Rectal smooth muscle tissue (tissue), 1 donor: ENCODE data around the gene ZIC5.
"Not testable (repeated sequence)": the region's sequence is repeated elsewhere in the genome, so short reads cannot be mapped to it uniquely, and the experiment has no call there.

ENCODE experiments used
- H3K27ac ChIP-seq: one replicate; pipeline ENCODE4 v1.7.0; 2013; ENCODE audit warnings: low read depth, low read length, inconsistent platforms
- H3K27me3 ChIP-seq: one replicate; pipeline ENCODE4 v1.7.0; 2013; ENCODE audit warnings: low read length; ENCODE audit not compliant: control insufficient read depth, insufficient read depth
- H3K36me3 ChIP-seq: one replicate; pipeline ENCODE4 v1.7.0; 2013; ENCODE audit warnings: low read length; ENCODE audit not compliant: control insufficient read depth, insufficient read depth
- H3K4me1 ChIP-seq: one replicate; pipeline ENCODE4 v1.7.0; 2013; ENCODE audit warnings: low read length; ENCODE audit not compliant: control insufficient read depth, insufficient read depth
- H3K4me3 ChIP-seq: one replicate; pipeline ENCODE4 v1.7.0; 2013; ENCODE audit warnings: low read length
- H3K9ac ChIP-seq: one replicate; pipeline ENCODE4 v1.7.0; 2013; ENCODE audit warnings: low read length

ZIC5 gene

DNA sequence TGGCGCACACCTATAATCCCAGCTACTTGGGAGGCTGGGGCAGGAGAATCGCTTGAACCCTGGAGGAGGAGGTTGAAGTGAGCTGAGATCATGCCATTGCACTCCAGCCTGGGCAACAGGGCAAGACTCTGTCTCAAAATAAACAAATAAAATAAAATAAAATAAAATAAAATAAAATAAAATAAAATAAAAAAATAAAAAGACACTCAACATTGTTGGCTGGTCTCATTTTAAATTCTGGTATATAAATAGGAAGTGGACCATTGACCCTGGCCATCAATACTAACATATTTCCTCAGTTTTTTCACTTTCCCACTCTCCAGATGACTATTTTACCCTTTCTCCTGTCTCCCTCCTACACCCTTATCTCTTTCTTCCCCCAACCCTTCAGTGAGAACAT lies 26.1 kb downstream of the ZIC5 start:
- not testable (repeated sequence) for H3K27me3 ChIP-seq, H3K27ac ChIP-seq, H3K9ac ChIP-seq

GRCh38 chr13:99944606-99945005 lies 27.0 kb downstream of the ZIC5 start:
- Histone ChIP-seq H3K4me3 (no peak overlapping the region), H3K4me1 (no peaks in the 10 kb centered on the region), H3K27me3 (peaks cover 4% of the 10 kb centered on the region), H3K27ac (no peak overlapping the region), H3K9ac (no peak overlapping the region), H3K36me3 (no peaks in the 10 kb centered on the region)

More for the DNA sequence above, 26.1 kb downstream of the ZIC5 start:
- H3K4me1 ChIP-seq, H3K36me3 ChIP-seq, H3K4me3 ChIP-seq: not testable (repeated sequence)

- Histone ChIP-seq H3K36me3 (no peaks in the 10 kb centered on the region), H3K27ac (no peak overlapping the region), H3K27me3 (peaks cover 4% of the 10 kb centered on the region), H3K4me3 (no peak overlapping the region), H3K9ac (no peak overlapping the region), H3K4me1 (no peaks in the 10 kb centered on the region)
These were observed 27.5 kb downstream of the ZIC5 start for GRCh38 chr13:99944102-99944501.

DNA sequence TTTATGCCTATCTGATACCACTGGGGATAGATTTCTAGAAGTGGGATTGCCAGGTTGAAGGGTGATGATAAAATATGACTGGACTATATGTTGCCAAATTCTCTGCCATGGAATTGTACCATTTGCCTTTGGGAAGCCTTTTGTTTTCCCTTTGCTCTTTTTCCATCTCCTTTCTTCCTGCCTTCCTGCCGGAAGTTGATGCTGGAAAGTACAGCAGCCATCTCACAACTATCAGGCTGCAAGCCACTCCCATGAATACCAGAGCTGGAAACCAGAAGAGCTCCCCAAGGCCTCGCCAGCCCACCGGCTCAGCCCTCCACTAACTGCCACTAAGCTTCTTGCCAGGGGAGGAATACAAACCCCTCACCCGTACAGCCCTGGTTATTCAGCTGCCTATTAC lies 29.7 kb downstream of the ZIC5 start:
- Histone ChIP-seq H3K9ac (no peak overlapping the region), H3K4me1 (no peaks in the 10 kb centered on the region), H3K27me3 (no peaks in the 10 kb centered on the region), H3K4me3 (no peak overlapping the region), H3K27ac (no peak overlapping the region), H3K36me3 (no peaks in the 10 kb centered on the region)

DNA sequence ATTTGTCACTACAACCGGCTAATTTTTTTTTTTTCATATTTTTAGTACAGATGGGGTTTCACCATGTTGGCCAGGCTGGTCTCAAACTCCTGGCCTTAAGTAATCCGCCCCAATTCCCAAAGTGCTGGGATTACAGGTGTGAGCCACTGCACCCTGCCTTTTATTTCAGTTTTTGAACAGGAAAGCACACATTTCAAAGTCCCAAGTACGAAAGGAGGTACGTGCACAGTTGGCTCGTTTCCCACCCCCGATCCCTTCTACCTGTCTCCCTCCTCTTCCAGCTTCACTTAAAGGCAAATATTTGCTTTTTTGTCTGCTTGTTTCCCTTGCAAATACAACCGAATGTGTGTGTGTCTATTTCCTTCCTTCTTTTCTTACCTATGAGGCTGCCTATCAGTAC lies 30.5 kb downstream of the ZIC5 start:
- H3K4me1 ChIP-seq = no peaks in the 10 kb centered on the region
- H3K27ac ChIP-seq = no peak overlapping the region
- no peak overlapping the region for H3K9ac ChIP-seq
- H3K4me3 ChIP-seq = no peak overlapping the region
- H3K27me3 ChIP-seq = no peaks in the 10 kb centered on the region
- no peaks in the 10 kb centered on the region for H3K36me3 ChIP-seq

DNA sequence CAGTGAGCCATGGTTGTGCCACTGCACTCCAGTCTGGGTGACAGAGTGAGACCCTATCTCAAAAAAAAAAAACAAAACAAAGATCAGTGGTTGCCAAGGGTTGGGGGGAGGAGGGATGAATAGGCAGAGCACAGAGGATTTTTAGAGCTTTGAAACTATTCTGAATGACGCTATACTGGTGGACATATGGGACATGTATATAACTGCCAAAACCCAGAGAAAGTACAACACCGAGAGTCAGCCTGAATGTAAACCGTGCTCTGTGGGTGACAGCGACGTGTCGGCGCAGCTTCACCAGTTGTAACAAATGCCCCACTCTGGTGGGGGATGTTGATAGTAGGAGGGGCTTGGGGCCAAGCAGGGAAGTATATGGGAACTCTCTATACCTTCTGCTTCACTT lies 32.9 kb downstream of the ZIC5 start:
- Histone ChIP-seq H3K4me1 (no peaks in the 10 kb centered on the region), H3K27me3 (no peaks in the 10 kb centered on the region), H3K4me3 (no peak overlapping the region), H3K36me3 (no peaks in the 10 kb centered on the region), H3K9ac (no peak overlapping the region), H3K27ac (no peak overlapping the region)

DNA sequence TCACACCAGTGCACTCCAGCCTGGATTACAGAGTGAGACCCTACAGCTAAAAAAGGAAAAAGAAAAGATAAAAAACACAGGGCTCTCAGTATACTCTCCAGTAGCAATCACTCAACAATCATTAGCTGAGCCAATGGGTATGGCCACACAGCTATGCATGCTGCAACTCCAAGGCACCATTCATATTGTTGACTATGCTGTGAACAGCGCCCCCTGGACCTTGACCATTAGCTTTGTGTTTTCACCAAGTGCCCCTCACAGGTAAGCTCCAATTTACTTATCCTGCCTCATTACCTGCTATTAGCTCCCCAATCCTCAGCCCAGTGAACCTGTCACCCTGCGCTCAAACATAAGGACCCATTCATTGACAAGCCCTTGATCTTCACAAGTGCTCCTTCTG lies 35.8 kb downstream of the ZIC5 start:
- Histone ChIP-seq H3K9ac (no peak overlapping the region), H3K4me3 (no peak overlapping the region), H3K27me3 (no peaks in the 10 kb centered on the region), H3K4me1 (no peaks in the 10 kb centered on the region), H3K36me3 (no peaks in the 10 kb centered on the region), H3K27ac (no peak overlapping the region)

GRCh38 chr13:99932912-99933311 lies 38.7 kb downstream of the ZIC5 start:
- Histone ChIP-seq H3K27me3 (no peaks in the 10 kb centered on the region), H3K4me3 (no peak overlapping the region), H3K4me1 (no peaks in the 10 kb centered on the region), H3K36me3 (no peaks in the 10 kb centered on the region), H3K27ac (no peak overlapping the region), H3K9ac (no peak overlapping the region)

DNA sequence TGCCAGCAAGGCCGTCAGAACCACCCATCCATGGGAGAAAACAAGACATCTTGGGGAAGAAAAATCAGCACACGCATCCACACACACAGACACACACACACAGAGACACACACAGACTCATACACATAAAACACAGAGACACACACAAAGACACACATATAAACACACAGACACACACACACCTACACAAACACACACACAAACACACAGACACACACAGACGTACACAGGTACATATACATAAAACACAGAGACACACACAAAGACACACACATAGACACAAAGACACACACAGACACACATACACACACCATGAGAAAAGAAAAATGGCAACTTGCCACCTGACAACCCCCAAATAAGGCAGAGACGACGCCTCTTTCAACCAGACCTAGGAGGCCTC lies 40.6 kb downstream of the ZIC5 start:
- Histone ChIP-seq H3K36me3 (no peaks in the 10 kb centered on the region), H3K4me3 (no peak overlapping the region), H3K27me3 (peaks cover 4% of the 10 kb centered on the region), H3K9ac (no peak overlapping the region), H3K4me1 (no peaks in the 10 kb centered on the region), H3K27ac (no peak overlapping the region)

DNA sequence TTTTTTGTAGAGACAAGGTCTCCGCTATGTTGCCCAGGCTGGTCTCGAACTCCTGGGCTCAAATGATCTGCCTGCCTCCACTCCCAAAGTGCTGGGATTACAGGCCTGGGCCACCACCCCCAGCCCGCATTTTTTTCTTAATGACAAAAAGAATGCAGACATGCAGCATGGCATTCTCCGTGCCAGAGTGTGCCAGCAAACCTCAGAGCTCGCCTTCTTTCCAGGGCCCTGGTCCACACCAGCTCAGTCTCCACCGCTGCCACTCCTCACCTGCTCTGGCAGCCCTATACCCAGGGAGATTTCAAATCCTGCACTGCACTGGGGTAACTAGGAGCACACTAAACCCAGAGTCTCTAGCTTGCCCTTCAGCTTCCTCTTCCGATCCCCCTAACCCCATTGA lies 41.7 kb downstream of the ZIC5 start:
- Histone ChIP-seq H3K27me3 (peaks cover 4% of the 10 kb centered on the region), H3K4me1 (no peaks in the 10 kb centered on the region), H3K36me3 (no peaks in the 10 kb centered on the region), H3K27ac (no peak overlapping the region), H3K9ac (no peak overlapping the region), H3K4me3 (no peak overlapping the region)

DNA sequence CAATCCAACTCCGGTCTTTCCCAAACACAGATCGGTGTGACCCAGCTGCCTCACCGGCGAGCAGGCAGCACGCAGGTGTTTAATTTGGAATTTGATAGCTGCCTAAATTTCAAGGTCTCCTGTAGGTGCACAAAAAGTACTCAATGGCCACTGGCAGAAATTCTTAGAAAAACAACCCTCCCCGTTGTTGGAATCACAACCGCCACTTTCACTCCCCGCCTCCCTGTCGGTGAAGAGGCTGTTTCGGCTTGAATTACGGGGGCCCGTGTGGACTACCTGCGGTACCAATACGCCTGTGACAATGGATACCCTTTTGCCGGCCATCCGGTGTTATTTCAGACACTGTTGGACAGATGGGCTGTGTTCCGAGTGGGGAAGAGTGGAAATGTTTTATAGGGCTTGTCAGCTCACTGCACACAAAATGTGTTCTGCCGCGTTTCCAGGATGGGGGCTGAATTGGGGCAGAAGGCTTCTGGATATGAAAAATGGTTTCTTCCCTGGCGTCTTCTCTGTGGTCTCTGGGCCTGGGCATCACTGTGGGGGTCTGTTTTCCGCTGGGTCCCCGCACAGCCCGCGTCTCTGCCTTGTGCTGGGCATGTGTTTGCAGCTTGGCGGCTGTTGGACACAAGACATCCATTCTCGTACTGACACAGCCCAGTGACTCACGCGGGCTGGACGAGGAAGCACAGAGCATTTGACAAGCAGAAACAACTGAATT lies 45.4 kb downstream of the ZIC5 start:
- no peaks in the 10 kb centered on the region for H3K4me1 ChIP-seq
- peaks cover 4% of the 10 kb centered on the region for H3K27me3 ChIP-seq
- H3K36me3 ChIP-seq = no peaks in the 10 kb centered on the region
- H3K9ac ChIP-seq = no peak overlapping the region
- peak overlapping the region; percentile 10 for H3K4me3 ChIP-seq
- no peak overlapping the region for H3K27ac ChIP-seq

- H3K9ac ChIP-seq = no peak overlapping the region
- H3K4me1 ChIP-seq = no peaks in the 10 kb centered on the region
- no peak overlapping the region for H3K27ac ChIP-seq
- H3K4me3 ChIP-seq = no peak overlapping the region
- no peaks in the 10 kb centered on the region for H3K36me3 ChIP-seq
- peaks cover 4% of the 10 kb centered on the region for H3K27me3 ChIP-seq
These were observed 47.5 kb downstream of the ZIC5 start for GRCh38 chr13:99923877-99924582.
